H9 (cell line): ENCODE data around the gene TRPM8. TPM values are rescaled to one million over a fixed set of nuclear protein-coding genes. Genes with fewer than 3 reads are reported as not detected.

Source experiments
- DNase-seq: peaks from one replicate; pipeline ENCODE4 v3.0.0-alpha.2; 2017
- H2AFZ ChIP-seq: one replicate; pipeline ENCODE4 v1.6.1; 2013; ENCODE audit warnings: mild to moderate bottlenecking, low read length, control low read depth, moderate library complexity
- H2AK5ac ChIP-seq: 2 replicates; pipeline ENCODE4 v1.6.1; 2013; ENCODE audit warnings: low read length, control low read depth, mixed read lengths; ENCODE audit not compliant: insufficient read length
- H2BK120ac ChIP-seq: one replicate; pipeline ENCODE4 v1.6.1; 2013; ENCODE audit warnings: low read depth, mild to moderate bottlenecking, low read length, control low read depth, inconsistent platforms; ENCODE audit not compliant: poor library complexity, severe bottlenecking
- H2BK12ac ChIP-seq: 2 replicates; pipeline ENCODE4 v1.6.1; 2013; ENCODE audit warnings: low read length, control low read depth, mixed read lengths, low read depth; ENCODE audit not compliant: insufficient read length
- H2BK15ac ChIP-seq: 2 replicates; pipeline ENCODE4 v1.6.1; 2013; ENCODE audit warnings: low read depth, low read length, control low read depth
- H2BK20ac ChIP-seq: one replicate; pipeline ENCODE4 v1.6.1; 2013; ENCODE audit warnings: low read depth, mild to moderate bottlenecking, low read length, control low read depth, inconsistent platforms; ENCODE audit not compliant: poor library complexity, severe bottlenecking
- H2BK5ac ChIP-seq: 2 replicates; pipeline ENCODE4 v1.6.1; 2013; ENCODE audit warnings: low read length, control low read depth, mixed read lengths; ENCODE audit not compliant: insufficient read length
- H3K14ac ChIP-seq: 2 replicates; pipeline ENCODE4 v1.6.1; 2013; ENCODE audit warnings: low read length, control low read depth; ENCODE audit not compliant: insufficient read depth
- H3K18ac ChIP-seq: 2 replicates; pipeline ENCODE4 v1.6.1; 2013; ENCODE audit warnings: low read depth, mild to moderate bottlenecking, mixed read lengths, low read length, control low read depth; ENCODE audit not compliant: insufficient read length
- H3K23ac ChIP-seq: 2 replicates; pipeline ENCODE4 v1.6.1; 2013; ENCODE audit warnings: low read length, control low read depth, mixed read lengths, low read depth; ENCODE audit not compliant: insufficient read length
- H3K23me2 ChIP-seq: 2 replicates; pipeline ENCODE4 v1.6.1; 2013; ENCODE audit warnings: low read depth, mild to moderate bottlenecking, mixed read lengths, low read length, control low read depth; ENCODE audit not compliant: insufficient read length, poor library complexity, severe bottlenecking
- H3K27ac ChIP-seq: 2 replicates; pipeline ENCODE4 v1.5.1; 2013; ENCODE audit warnings: low read length, control low read depth, mixed read lengths, low read depth; ENCODE audit not compliant: insufficient read length
- H3K27me3 ChIP-seq: 2 replicates; pipeline ENCODE4 v1.6.1; 2013; ENCODE audit warnings: low read length, control low read depth, inconsistent platforms; ENCODE audit not compliant: insufficient read depth
- H3K4ac ChIP-seq: 2 replicates; pipeline ENCODE4 v1.6.1; 2013; ENCODE audit warnings: low read depth, mild to moderate bottlenecking, control low read depth, inconsistent platforms, low read length, moderate library complexity
- H3K4me1 ChIP-seq: 2 replicates; pipeline ENCODE4 v1.6.1; 2013; ENCODE audit warnings: low read length, control low read depth, inconsistent platforms; ENCODE audit not compliant: insufficient read depth
- H3K4me2 ChIP-seq: 2 replicates; pipeline ENCODE4 v1.6.1; 2013; ENCODE audit warnings: low read length, control low read depth, mixed read lengths; ENCODE audit not compliant: insufficient read length, insufficient read depth
- H3K56ac ChIP-seq: 2 replicates; pipeline ENCODE4 v1.6.1; 2013; ENCODE audit warnings: low read depth, mild to moderate bottlenecking, mixed read lengths, low read length, control low read depth; ENCODE audit not compliant: insufficient read length
- H3K79me1 ChIP-seq: 2 replicates; pipeline ENCODE4 v1.6.1; 2013; ENCODE audit warnings: low read depth, mild to moderate bottlenecking, moderate library complexity, low read length, control low read depth, inconsistent platforms; ENCODE audit not compliant: insufficient read depth, poor library complexity, severe bottlenecking
- H3K79me2 ChIP-seq: 2 replicates; pipeline ENCODE4 v1.6.1; 2013; ENCODE audit warnings: low read length, control low read depth, inconsistent platforms; ENCODE audit not compliant: insufficient read depth
- H3K9ac ChIP-seq: 2 replicates; pipeline ENCODE4 v1.6.1; 2013; ENCODE audit warnings: low read length, control low read depth, mixed read lengths; ENCODE audit not compliant: insufficient read length; ENCODE audit errors: extremely low read depth
- H3K9me3 ChIP-seq: one replicate; pipeline ENCODE4 v1.6.1; 2013; ENCODE audit warnings: low read depth, low read length, inconsistent platforms; ENCODE audit not compliant: control insufficient read depth
- H3T11ph ChIP-seq: one replicate; pipeline ENCODE4 v1.6.1; 2013; ENCODE audit warnings: mild to moderate bottlenecking, low read length, control low read depth, inconsistent platforms
- H4K20me1 ChIP-seq: one replicate; pipeline ENCODE4 v1.6.1; 2013; ENCODE audit not compliant: control insufficient read depth, insufficient read length, insufficient read depth
- H4K5ac ChIP-seq: 2 replicates; pipeline ENCODE4 v1.6.1; 2013; ENCODE audit warnings: low read depth, mild to moderate bottlenecking, mixed read lengths, low read length, control low read depth; ENCODE audit not compliant: insufficient read length
- H4K8ac ChIP-seq: replicated peaks from 2 replicates; pipeline ENCODE4 v1.6.1; 2013; ENCODE audit warnings: low read length, control low read depth, mixed read lengths, low read depth; ENCODE audit not compliant: insufficient read length
- H4K91ac ChIP-seq: 2 replicates; pipeline ENCODE4 v1.6.1; 2013; ENCODE audit warnings: low read depth, mild to moderate bottlenecking, moderate library complexity, mixed read lengths, low read length, control low read depth; ENCODE audit not compliant: insufficient read length
- H3K27ac Mint-ChIP-seq, 3 experiments: 2 replicates in 2 of 3; 3 replicates in 1 of 3; pipeline ENCODE4 v1.8.0; 2020 to 2021; ENCODE audit warnings: mixed read lengths in 3 of 3, mild to moderate bottlenecking in 1 of 3, moderate library complexity in 1 of 3
- H3K27me3 Mint-ChIP-seq: 2 replicates; pipeline ENCODE4 v1.8.0; 2021; ENCODE audit warnings: low read depth, mild to moderate bottlenecking, moderate library complexity, mixed read lengths
- H3K36me3 Mint-ChIP-seq, 3 experiments: 2 replicates in 2 of 3; 3 replicates in 1 of 3; pipeline ENCODE4 v1.8.0; 2020 to 2021; ENCODE audit warnings: low read depth in 3 of 3, mixed read lengths in 3 of 3; ENCODE audit not compliant: insufficient read depth in 1 of 3
- H3K4me1 Mint-ChIP-seq, 2 experiments: 2 replicates each; pipeline ENCODE4 v1.8.0; 2020; ENCODE audit warnings: mixed read lengths in 2 of 2
- H3K4me3 Mint-ChIP-seq, 2 experiments: 2 replicates in 1 of 2; 3 replicates in 1 of 2; pipeline ENCODE4 v1.8.0; 2020 to 2021; ENCODE audit warnings: mild to moderate bottlenecking in 2 of 2, mixed read lengths in 2 of 2, moderate library complexity in 1 of 2
- H3K9me3 Mint-ChIP-seq, 2 experiments: 2 replicates in 1 of 2; 3 replicates in 1 of 2; pipeline ENCODE4 v1.8.0; 2020; ENCODE audit warnings: mild to moderate bottlenecking in 2 of 2, mixed read lengths in 2 of 2, moderate library complexity in 1 of 2
- WGBS: extraction: QIAGEN DNeasy Blood & Tissue Kit; methylation state at CpG from one replicate; pipeline ENCODE4 v1.1.7; 2013; ENCODE audit warnings: missing lambda C conversion rate, low lambda C conversion rate, mixed read lengths; ENCODE audit not compliant: insufficient read length; ENCODE audit errors: extremely low coverage; 5-methylcytosine and 5-hydroxymethylcytosine counted together
- total RNA-seq: library from RNA; stranded (reverse); gene quantifications from 2 replicates; pipeline ENCODE4 v1.2.1, GENCODE V29; 2021
- TF ChIP-seq, protein P1 (sequence below): fragments of 200-600 bp; sonication (generic); conservative IDR thresholded peaks from 3 replicates; pipeline ENCODE4 v1.8.0; 2021; ENCODE audit warnings: antibody characterized with exemption, mild to moderate bottlenecking

TRPM8 gene
- total RNA-seq, 1 experiment from 2014 or later = 0.28 TPM

DNA sequence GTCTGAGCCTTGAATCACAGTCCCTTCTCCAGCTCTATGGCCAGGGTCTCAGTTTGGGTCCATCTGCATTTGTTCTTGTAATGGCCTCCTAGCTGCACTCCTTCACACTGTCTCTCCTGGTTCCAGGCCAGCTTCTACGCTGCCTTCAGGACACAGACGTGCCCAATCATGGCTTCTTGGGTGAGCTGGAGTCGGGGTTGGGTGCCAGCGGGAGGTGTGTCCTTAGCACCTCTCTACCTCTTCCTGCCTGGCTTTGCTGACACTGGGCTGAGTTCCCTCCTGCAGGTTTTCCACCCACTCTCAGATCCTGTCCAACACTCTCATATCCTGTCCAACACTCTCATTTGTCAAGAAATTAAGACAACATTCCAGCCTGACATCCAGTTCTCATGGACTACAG, 9.6 kb downstream of the TRPM8 start:
- no peak overlapping the region for H3K27ac Mint-ChIP-seq
- no CpG with 5 or more reads among the region's 4 CpGs for WGBS
- H3K18ac ChIP-seq = no peak overlapping the region

More for the DNA sequence above, 9.6 kb downstream of the TRPM8 start:
- H3K36me3 Mint-ChIP-seq = peaks cover 0 to 2% (median 0%) of the 10 kb centered on the region in 3 experiments; a peak in 1 of 7 replicates
- TF ChIP-seq, protein P1, sequence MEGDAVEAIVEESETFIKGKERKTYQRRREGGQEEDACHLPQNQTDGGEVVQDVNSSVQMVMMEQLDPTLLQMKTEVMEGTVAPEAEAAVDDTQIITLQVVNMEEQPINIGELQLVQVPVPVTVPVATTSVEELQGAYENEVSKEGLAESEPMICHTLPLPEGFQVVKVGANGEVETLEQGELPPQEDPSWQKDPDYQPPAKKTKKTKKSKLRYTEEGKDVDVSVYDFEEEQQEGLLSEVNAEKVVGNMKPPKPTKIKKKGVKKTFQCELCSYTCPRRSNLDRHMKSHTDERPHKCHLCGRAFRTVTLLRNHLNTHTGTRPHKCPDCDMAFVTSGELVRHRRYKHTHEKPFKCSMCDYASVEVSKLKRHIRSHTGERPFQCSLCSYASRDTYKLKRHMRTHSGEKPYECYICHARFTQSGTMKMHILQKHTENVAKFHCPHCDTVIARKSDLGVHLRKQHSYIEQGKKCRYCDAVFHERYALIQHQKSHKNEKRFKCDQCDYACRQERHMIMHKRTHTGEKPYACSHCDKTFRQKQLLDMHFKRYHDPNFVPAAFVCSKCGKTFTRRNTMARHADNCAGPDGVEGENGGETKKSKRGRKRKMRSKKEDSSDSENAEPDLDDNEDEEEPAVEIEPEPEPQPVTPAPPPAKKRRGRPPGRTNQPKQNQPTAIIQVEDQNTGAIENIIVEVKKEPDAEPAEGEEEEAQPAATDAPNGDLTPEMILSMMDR = no peak
- Histone ChIP-seq H2BK120ac (no peak overlapping the region), H2AFZ (no peak overlapping the region), H2AK5ac (no peak overlapping the region), H3K23ac (no peak overlapping the region), H2BK20ac (no peak overlapping the region), H3K4me2 (no peak overlapping the region), H2BK15ac (no peak overlapping the region), H3K56ac (no peak overlapping the region), H3K23me2 (no peaks in the 10 kb centered on the region), H3K4ac (no peak overlapping the region), H3K79me2 (no peaks in the 10 kb centered on the region), H3K9me3 (no peaks in the 10 kb centered on the region), H4K8ac (no peak overlapping the region), H2BK5ac (no peak overlapping the region), H3K27ac (no peak overlapping the region), H4K5ac (no peak overlapping the region), H3K4me1 (peaks cover 10% of the 10 kb centered on the region; the same call in 1 of the 2 replicates), H4K20me1 (no peaks in the 10 kb centered on the region), H3T11ph (no peak overlapping the region), H3K27me3 (no peaks in the 10 kb centered on the region), H2BK12ac (no peak overlapping the region), H3K9ac (no peak overlapping the region), H4K91ac (no peak overlapping the region), H3K14ac (no peak overlapping the region), H3K79me1 (no peaks in the 10 kb centered on the region)
- H3K4me1 Mint-ChIP-seq = peaks cover 19 to 24% of the 10 kb centered on the region in 2 experiments
- DNase-seq = no peak
- H3K4me3 Mint-ChIP-seq = no peak overlapping the region
- H3K9me3 Mint-ChIP-seq = no peaks in the 10 kb centered on the region
- H3K27me3 Mint-ChIP-seq = peaks cover 10% of the 10 kb centered on the region
